Common myeloid progenitor, CD34-positive (primary cell): ENCODE results near the gene EXOG.

Source experiments
- CTCF ChIA-PET: fragments of 350-600 bp; sonication (Branson Sonifier 250); formaldehyde crosslinking; loops from one replicate; lab custom pipeline; 2021; ENCODE audit warnings: antibody characterized with exemption; lab: Charles Lee
- POLR2A ChIA-PET: fragments of 350-600 bp; sonication (Branson Sonifier 250); formaldehyde crosslinking; loops from one replicate; lab custom pipeline; 2021; ENCODE audit warnings: antibody characterized with exemption; lab: Charles Lee
- DNase-seq, 3 donors: peaks; one replicate each; pipeline versions ENCODE4 v3.0.0 to v3.0.0-alpha.2; 2013
- H3K27ac ChIP-seq, 2 experiments: 1 replicate in 1 of 2; 2 replicates in 1 of 2; pipeline ENCODE4 v1.7.0; 2013; ENCODE audit warnings: inconsistent platforms in 2 of 2, low read length in 2 of 2, mild to moderate bottlenecking in 2 of 2, low read depth in 1 of 2, moderate library complexity in 1 of 2; ENCODE audit not compliant: severe bottlenecking in 2 of 2, insufficient read depth in 1 of 2, poor library complexity in 1 of 2
- H3K27me3 ChIP-seq, 5 experiments: replicated peaks in 2 of 5; 1 replicate in 3 of 5; 2 replicates in 2 of 5; pipeline versions ENCODE4 v1.6.1 to v1.7.0; 2013; ENCODE audit warnings: low read length in 4 of 5, mild to moderate bottlenecking in 2 of 5, moderate library complexity in 2 of 5, inconsistent platforms in 1 of 5; ENCODE audit not compliant: insufficient read depth in 5 of 5, control insufficient read depth in 4 of 5
- H3K36me3 ChIP-seq, 4 experiments: 1 replicate in 2 of 4; 2 replicates in 2 of 4; pipeline versions ENCODE4 v1.6.1 to v1.7.0; 2013; ENCODE audit warnings: low read length in 3 of 4, control low read depth in 1 of 4, mild to moderate bottlenecking in 1 of 4; ENCODE audit not compliant: control insufficient read depth in 4 of 4, insufficient read depth in 4 of 4
- H3K4me1 ChIP-seq, 4 experiments: 1 replicate in 3 of 4; 2 replicates in 1 of 4; pipeline versions ENCODE4 v1.6.1 to v1.7.1; 2013; ENCODE audit warnings: low read length in 3 of 4, mild to moderate bottlenecking in 3 of 4, control low read depth in 1 of 4, inconsistent platforms in 1 of 4, moderate library complexity in 1 of 4; ENCODE audit not compliant: control insufficient read depth in 4 of 4, insufficient read depth in 4 of 4; ENCODE audit errors: control extremely low read depth in 1 of 4
- H3K4me3 ChIP-seq, 7 experiments: 1 replicate in 4 of 7; 2 replicates in 3 of 7; pipeline versions ENCODE4 v1.5.1 to v1.7.0; 2013; ENCODE audit warnings: mild to moderate bottlenecking in 7 of 7, low read length in 6 of 7, moderate library complexity in 6 of 7, inconsistent platforms in 2 of 7, low read depth in 2 of 7, control low read depth in 1 of 7; ENCODE audit not compliant: insufficient read depth in 4 of 7, control insufficient read depth in 1 of 7; ENCODE audit errors: extremely low read depth in 1 of 7
- H3K9me3 ChIP-seq, 5 experiments: 1 replicate in 4 of 5; 2 replicates in 1 of 5; pipeline versions ENCODE4 v1.6.1 to v1.7.1; 2013; ENCODE audit warnings: low read length in 4 of 5, mild to moderate bottlenecking in 2 of 5, inconsistent platforms in 1 of 5, low read depth in 1 of 5, moderate library complexity in 1 of 5; ENCODE audit not compliant: control insufficient read depth in 4 of 5, insufficient read depth in 2 of 5; ENCODE audit errors: control extremely low read depth in 1 of 5
- WGBS: methylation state at CpG from one replicate; pipeline ENCODE4 v1.1.5; 2013; ENCODE audit not compliant: insufficient coverage; 5-methylcytosine and 5-hydroxymethylcytosine counted together

The EXOG gene

GRCh38 chr3:38533285-38533976, 37.3 kb downstream of the EXOG start:
- no peak for DNase-seq
- H3K27me3 ChIP-seq, result no peaks in the 10 kb centered on the region
- H3K27ac ChIP-seq, result no peak overlapping the region
- H3K9me3 ChIP-seq, result peaks cover 0 to 7% (median 0%) of the 10 kb centered on the region in 5 experiments
- H3K4me1 ChIP-seq, result no peaks in the 10 kb centered on the region
- CTCF ChIA-PET, result interaction anchor here (2.1 kb wide), 1 partner anchor 12 kb away, joined by 7 read pairs; no protein-coding TSS in a partner anchor
- H3K4me3 ChIP-seq, result no peak overlapping the region
- POLR2A ChIA-PET, result no interaction called here
- 100% methylated on average over 8 of the region's 13 CpGs for WGBS
- H3K36me3 ChIP-seq, result peaks cover 2 to 16% (median 5%) of the 10 kb centered on the region in 4 experiments

GRCh38 chr3:38534180-38534579, 38.0 kb downstream of the EXOG start:
- ChIA-PET CTCF (interaction anchor here (2.1 kb wide), 1 partner anchor 13 kb away, joined by 7 read pairs; no protein-coding TSS in a partner anchor), POLR2A (no interaction called here)
- peaks cover 0 to 16% (median 4%) of the 10 kb centered on the region in 4 experiments for H3K36me3 ChIP-seq
- H3K4me3 ChIP-seq, result no peak overlapping the region
- H3K27ac ChIP-seq, result no peak overlapping the region
- DNase-seq, result no peak
- H3K9me3 ChIP-seq, result peaks cover 0 to 7% (median 0%) of the 10 kb centered on the region in 5 experiments
- H3K27me3 ChIP-seq, result no peaks in the 10 kb centered on the region
- H3K4me1 ChIP-seq, result no peaks in the 10 kb centered on the region
- 100% methylated on average over 1 of the region's 2 CpGs for WGBS

DNA sequence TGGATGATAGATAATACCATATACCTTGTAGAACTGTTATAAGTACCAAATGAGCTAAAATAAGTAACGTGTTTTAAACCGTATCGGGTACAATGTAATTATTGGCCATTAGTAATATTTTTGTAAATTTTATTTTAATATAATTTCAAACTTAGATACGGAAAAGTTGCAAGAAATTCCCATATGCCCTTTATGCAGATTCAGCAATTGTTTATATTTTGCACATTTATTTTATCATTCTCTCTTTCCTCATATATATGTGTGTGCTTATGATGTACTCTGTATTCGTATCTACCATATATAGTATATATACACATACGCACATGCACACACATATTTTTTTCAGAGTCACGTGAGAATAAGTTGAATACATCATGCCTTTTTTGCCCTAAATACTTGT, 38.5 kb downstream of the EXOG start:
- ChIA-PET CTCF (interaction anchor here (2.1 kb wide), 1 partner anchor 13 kb away, joined by 7 read pairs; no protein-coding TSS in a partner anchor), POLR2A (no interaction called here)
- no peaks in the 10 kb centered on the region for H3K4me1 ChIP-seq
- no peak for DNase-seq
- no CpG with 5 or more reads among the region's 7 CpGs for WGBS
- peaks cover 0 to 7% (median 0%) of the 10 kb centered on the region in 5 experiments for H3K9me3 ChIP-seq
- no peak overlapping the region for H3K4me3 ChIP-seq
- H3K27me3 ChIP-seq, result no peaks in the 10 kb centered on the region
- peaks cover 2 to 16% (median 4%) of the 10 kb centered on the region in 4 experiments for H3K36me3 ChIP-seq
- H3K27ac ChIP-seq, result no peak overlapping the region

GRCh38 chr3:38536671-38537070, 40.5 kb downstream of the EXOG start:
- Histone ChIP-seq H3K36me3 (peaks cover 0 to 13% (median 2%) of the 10 kb centered on the region in 4 experiments), H3K4me3 (no peak overlapping the region), H3K4me1 (no peaks in the 10 kb centered on the region), H3K27me3 (no peaks in the 10 kb centered on the region), H3K27ac (no peak overlapping the region), H3K9me3 (peaks cover 0 to 7% (median 0%) of the 10 kb centered on the region in 5 experiments)
- CTCF ChIA-PET, result interaction anchor here (1.0 to 1.3 kb wide), 2 partner anchors 18 to 307 kb away, joined by 3 read pairs; no protein-coding TSS in a partner anchor
- DNase-seq, result no peak
- POLR2A ChIA-PET, result no interaction called here
- whole genome bisulfite sequencing, result 83% methylated on average over 3 of the region's 3 CpGs

DNA sequence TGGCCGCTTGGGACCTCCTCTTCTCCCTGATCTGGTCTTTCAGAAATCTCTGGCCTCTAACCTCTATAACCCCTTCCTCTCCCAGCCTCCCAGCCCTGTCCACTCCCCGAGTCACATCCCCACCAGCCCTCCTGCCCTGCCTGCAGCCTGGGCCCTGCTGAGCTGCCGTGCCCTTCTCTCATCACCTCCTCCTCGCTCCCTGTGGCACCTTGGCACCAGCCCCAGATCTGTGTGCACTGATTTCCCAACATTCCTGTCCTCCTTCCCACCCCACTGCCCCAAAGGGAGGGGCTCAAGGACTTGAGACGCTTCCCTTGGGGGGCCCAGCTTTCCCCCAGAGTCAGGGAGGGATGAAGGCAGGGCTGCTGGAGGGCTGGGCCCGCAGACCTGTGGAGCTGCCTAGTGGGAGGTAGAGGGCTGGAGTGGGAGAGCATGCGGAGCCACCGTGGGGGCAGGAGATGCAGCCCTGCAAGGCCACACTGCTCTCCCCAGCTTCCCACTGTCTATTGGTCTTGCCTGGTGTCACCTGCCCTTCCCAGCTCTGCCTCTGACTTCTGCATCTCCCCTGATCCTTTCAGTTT, 42.7 kb downstream of the EXOG start:
- Histone ChIP-seq H3K27ac (no peak overlapping the region), H3K4me1 (no peaks in the 10 kb centered on the region)
- CTCF ChIA-PET, result interaction anchor here (3.1 kb wide), 1 partner anchor 17 kb away, joined by 12 read pairs; no protein-coding TSS in a partner anchor

DNA sequence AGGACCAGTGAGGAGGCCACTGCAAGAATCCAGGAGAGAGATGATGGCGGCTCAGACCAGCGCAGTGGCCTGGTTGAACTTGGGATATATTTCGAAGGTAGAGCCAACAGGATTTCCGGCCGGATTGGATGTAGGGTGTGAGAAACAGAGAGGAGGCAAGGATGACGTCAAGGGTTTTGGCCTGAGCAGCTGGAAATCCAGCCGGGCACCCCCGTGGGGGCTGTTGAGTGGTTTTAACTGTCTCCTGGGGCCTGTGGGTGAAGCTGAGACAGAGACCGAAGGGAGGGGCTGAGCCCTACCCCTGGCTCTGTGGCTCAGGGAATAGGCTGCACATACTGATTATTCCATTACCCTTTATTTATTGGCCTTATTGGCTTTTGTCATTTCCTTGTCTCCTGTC, 45.7 kb downstream of the EXOG start:
- Histone ChIP-seq H3K9me3 (no peaks in the 10 kb centered on the region), H3K27ac (no peak overlapping the region), H3K4me1 (no peaks in the 10 kb centered on the region), H3K27me3 (peaks cover 0 to 2% (median 0%) of the 10 kb centered on the region in 5 experiments), H3K36me3 (peaks cover 0 to 3% (median 1%) of the 10 kb centered on the region in 4 experiments), H3K4me3 (no peak overlapping the region)
- POLR2A ChIA-PET, result no interaction called here
- CTCF ChIA-PET, result no interaction called here
- 93% methylated on average over 8 of the region's 9 CpGs for WGBS
- DNase-seq, result no peak

More for the DNA sequence above, 42.7 kb downstream of the EXOG start:
- H3K9me3 ChIP-seq, result peaks cover 0 to 7% (median 0%) of the 10 kb centered on the region in 5 experiments
- DNase-seq, result no peak
- POLR2A ChIA-PET, result no interaction called here
- H3K27me3 ChIP-seq, result no peaks in the 10 kb centered on the region
- H3K4me3 ChIP-seq, result no peak overlapping the region
- WGBS, result 100% methylated on average over 8 of the region's 8 CpGs
- peaks cover 0 to 13% (median 2%) of the 10 kb centered on the region in 4 experiments for H3K36me3 ChIP-seq
